Naive B cell (primary cell): ENCODE data around the gene CHRNA7. TPM values are rescaled to one million over a fixed set of nuclear protein-coding genes. Genes with fewer than 3 reads are reported as not detected.
A peak's percentile ranks its signal among the peaks of the same experiment; 100 is the strongest.

Source experiments
- ATAC-seq, 2 donors: fragments of 150-1000 bp; cut with Tn5 transposase; 2 replicates each; pipeline ENCODE4 v1.10.0; 2021; ENCODE audit warnings: low read depth in 2 of 2, mild to moderate bottlenecking in 2 of 2, moderate library complexity in 2 of 2
- DNase-seq: peaks from one replicate; pipeline ENCODE4 v3.0.0; 2022
- H3K27ac Mint-ChIP-seq, 6 donors: one replicate each; pipeline ENCODE4 v1.8.0; 2020 to 2022; ENCODE audit warnings: mild to moderate bottlenecking in 6 of 6, mixed read lengths in 6 of 6, moderate library complexity in 5 of 6, inconsistent platforms in 2 of 6
- H3K27me3 Mint-ChIP-seq, 3 donors: one replicate each; pipeline ENCODE4 v1.8.0; 2021 to 2022; ENCODE audit warnings: mixed read lengths in 3 of 3, mild to moderate bottlenecking in 1 of 3
- H3K36me3 Mint-ChIP-seq, 2 donors: one replicate each; pipeline ENCODE4 v1.8.0; 2020 to 2022; ENCODE audit warnings: mixed read lengths in 2 of 2, inconsistent platforms in 1 of 2, mild to moderate bottlenecking in 1 of 2
- H3K4me1 Mint-ChIP-seq, 3 donors: one replicate each; pipeline ENCODE4 v1.8.0; 2020 to 2022; ENCODE audit warnings: mixed read lengths in 3 of 3, inconsistent platforms in 1 of 3, mild to moderate bottlenecking in 1 of 3, moderate library complexity in 1 of 3
- H3K4me3 Mint-ChIP-seq, 8 donors: one replicate each; pipeline ENCODE4 v1.8.0; 2020 to 2022; ENCODE audit warnings: mild to moderate bottlenecking in 8 of 8, mixed read lengths in 8 of 8, moderate library complexity in 8 of 8, inconsistent platforms in 2 of 8
- H3K9me3 Mint-ChIP-seq, 7 donors: one replicate each; pipeline ENCODE4 v1.8.0; 2020 to 2022; ENCODE audit warnings: mixed read lengths in 7 of 7, mild to moderate bottlenecking in 5 of 7, inconsistent platforms in 2 of 7, moderate library complexity in 1 of 7
- polyA plus RNA-seq, 6 donors: library from polyadenylated mRNA; unstranded; fragments of 300-500 nt; fragmentation: Illumina TruSeq; gene quantifications; one replicate each; pipeline ENCODE4 v1.2.3, GENCODE V29; 2021; ENCODE audit warnings: low read depth in 6 of 6

CHRNA7 gene
- polyA plus RNA-seq, 6 donors from 2014 or later = not detected

DNA sequence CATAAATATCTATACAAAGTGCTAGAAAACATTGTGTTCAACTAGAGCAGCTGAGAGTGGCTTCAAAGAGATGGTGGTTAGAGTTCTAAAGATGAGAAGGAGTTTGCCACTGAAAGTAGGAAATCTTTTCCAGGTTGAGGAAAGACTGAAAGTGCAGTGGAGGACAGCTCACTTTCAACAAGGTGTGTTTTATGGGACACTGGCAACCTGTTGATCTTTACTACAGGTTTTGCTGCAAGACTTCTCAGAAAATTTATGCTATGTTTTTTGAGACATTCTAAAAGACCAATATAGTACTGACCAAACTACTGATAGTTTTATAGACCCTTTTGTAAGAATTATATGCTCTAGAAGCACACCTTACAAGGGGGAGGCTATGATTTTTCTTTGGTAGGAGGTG is 3.8 kb downstream of the CHRNA7 start:
- Mint-ChIP-seq H3K36me3 (no peaks in the 10 kb centered on the region), H3K9me3 (peaks cover 0 to 4% (median 0%) of the 10 kb centered on the region in 7 donors), H3K27me3 (peaks cover 22 to 46% (median 43%) of the 10 kb centered on the region in 3 donors), H3K27ac (no peak overlapping the region), H3K4me1 (peaks cover 6 to 10% (median 8%) of the 10 kb centered on the region in 3 donors), H3K4me3 (no peak overlapping the region)
- DNase-seq = no peak
- ATAC-seq = no peak

DNA sequence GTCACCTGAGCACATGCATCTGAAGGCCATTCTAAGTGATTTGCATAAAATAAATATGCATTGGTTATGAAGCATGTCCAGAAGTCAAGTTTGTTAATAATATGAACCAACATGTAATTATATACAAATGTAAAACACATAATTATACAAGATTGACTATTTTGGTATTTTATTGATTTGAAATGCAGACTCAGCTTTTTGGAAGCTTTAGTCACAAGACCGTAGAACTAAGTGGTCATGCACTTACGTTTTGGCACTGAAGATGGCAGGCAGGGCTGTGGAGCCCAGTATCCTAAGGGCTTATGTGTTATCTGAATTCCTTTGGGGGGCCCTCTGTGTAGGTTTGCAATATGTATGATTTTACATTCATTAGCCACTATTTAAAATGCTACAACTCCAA is 5.0 kb downstream of the CHRNA7 start:
- ATAC-seq (no peak), DNase-seq (no peak)
- H3K4me3 Mint-ChIP-seq = no peak overlapping the region
- H3K27me3 Mint-ChIP-seq = peaks cover 21 to 37% (median 34%) of the 10 kb centered on the region in 3 donors
- H3K36me3 Mint-ChIP-seq = no peaks in the 10 kb centered on the region
- peaks cover 0 to 6% (median 3%) of the 10 kb centered on the region in 3 donors for H3K4me1 Mint-ChIP-seq
- no peak overlapping the region for H3K27ac Mint-ChIP-seq
- peaks cover 0 to 4% (median 0%) of the 10 kb centered on the region in 7 donors for H3K9me3 Mint-ChIP-seq

DNA sequence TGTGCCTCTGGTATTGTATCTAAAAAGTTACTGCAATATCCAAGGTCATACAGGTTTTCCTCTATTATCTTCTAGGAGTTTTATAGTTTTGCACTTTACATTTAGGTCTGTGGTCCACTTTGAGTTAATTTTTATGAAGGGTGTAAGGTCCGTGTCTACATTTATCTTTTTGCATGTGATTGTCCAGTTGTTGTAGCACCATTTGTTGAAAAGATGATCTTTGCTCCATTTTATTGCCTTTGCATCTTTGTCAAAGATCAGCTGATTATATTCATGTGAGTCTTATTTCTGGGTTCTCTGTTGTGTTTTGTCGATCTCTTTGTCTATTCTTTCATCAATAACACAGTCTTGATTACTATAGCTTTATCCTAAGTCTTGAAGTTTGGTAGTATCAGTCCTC is 6.7 kb downstream of the CHRNA7 start:
- ATAC-seq (no peak), DNase-seq (no peak)
- H3K36me3 Mint-ChIP-seq = no peaks in the 10 kb centered on the region
- no peak overlapping the region for H3K4me3 Mint-ChIP-seq
- H3K27me3 Mint-ChIP-seq = peaks cover 17 to 34% (median 21%) of the 10 kb centered on the region in 3 donors
- peaks cover 0 to 8% (median 0%) of the 10 kb centered on the region in 7 donors for H3K9me3 Mint-ChIP-seq
- H3K4me1 Mint-ChIP-seq = no peaks in the 10 kb centered on the region
- H3K27ac Mint-ChIP-seq = no peak overlapping the region

DNA sequence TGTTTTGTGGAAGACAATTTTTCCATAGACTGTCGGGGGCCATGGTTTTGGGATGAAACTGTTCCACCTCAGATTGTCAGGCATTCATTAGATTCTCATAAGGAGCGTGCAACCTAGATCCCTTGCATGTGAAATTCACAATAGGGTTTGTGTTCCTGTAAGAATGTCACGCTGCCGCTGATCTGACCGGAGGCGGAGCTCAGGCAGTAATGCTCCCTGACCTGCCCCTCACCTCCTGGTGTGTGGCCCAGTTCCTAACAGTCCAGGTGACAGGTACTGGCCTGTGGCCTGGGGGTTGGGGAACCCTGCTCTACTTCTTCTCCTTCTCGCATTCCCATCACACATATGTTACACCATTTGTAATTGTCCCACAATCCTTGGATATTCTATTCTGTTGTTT is 11.0 kb downstream of the CHRNA7 start:
- H3K36me3 Mint-ChIP-seq = no peaks in the 10 kb centered on the region
- ATAC-seq (no peak), DNase-seq (no peak)
- peaks cover 0 to 8% (median 0%) of the 10 kb centered on the region in 7 donors for H3K9me3 Mint-ChIP-seq
- peaks cover 8 to 18% (median 16%) of the 10 kb centered on the region in 3 donors for H3K27me3 Mint-ChIP-seq
- no peak overlapping the region for H3K27ac Mint-ChIP-seq
- no peaks in the 10 kb centered on the region for H3K4me1 Mint-ChIP-seq
- no peak overlapping the region for H3K4me3 Mint-ChIP-seq

DNA sequence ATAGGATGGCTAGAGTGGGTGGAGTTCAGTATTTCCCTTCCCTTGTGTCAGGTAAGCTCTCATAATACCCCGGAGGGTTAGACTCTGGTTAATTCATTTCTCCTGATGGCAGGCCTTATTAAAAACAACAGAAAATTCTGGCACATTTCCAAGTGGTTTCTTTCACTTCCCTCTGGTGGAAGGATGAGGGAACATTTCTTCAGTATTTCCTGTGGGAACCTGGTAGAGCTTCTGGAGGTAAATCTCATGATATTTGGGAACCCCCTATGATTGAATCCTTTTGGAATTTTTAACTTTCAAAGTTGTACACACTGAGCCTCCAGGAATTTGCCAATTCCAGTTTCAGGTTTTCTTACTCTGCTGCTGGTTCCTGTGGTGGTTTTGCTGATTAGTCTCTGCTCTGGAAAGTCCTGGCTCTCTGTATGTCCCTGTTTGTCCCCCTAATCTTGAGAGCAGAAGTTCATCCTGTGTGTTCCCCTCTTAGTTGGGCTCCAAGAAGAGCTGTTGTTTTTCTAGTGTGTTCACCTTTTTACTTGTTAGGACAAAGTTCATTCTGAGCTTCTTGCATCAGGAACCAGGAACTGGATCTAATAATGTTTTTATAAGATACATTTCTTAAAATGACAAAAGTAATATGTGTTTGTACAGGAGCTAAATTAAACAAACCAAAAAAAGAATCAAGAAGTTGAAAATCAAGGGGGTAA is 12.1 kb downstream of the CHRNA7 start:
- peaks cover 0 to 4% (median 0%) of the 10 kb centered on the region in 7 donors for H3K9me3 Mint-ChIP-seq
- no peak overlapping the region for H3K4me3 Mint-ChIP-seq
- H3K36me3 Mint-ChIP-seq = no peaks in the 10 kb centered on the region
- H3K27ac Mint-ChIP-seq = peak overlapping the region in 1 of 6 donors; percentile 4
- no peaks in the 10 kb centered on the region for H3K4me1 Mint-ChIP-seq
- ATAC-seq (no peak), DNase-seq (no peak)
- H3K27me3 Mint-ChIP-seq = peaks cover 8 to 11% (median 9%) of the 10 kb centered on the region in 3 donors

DNA sequence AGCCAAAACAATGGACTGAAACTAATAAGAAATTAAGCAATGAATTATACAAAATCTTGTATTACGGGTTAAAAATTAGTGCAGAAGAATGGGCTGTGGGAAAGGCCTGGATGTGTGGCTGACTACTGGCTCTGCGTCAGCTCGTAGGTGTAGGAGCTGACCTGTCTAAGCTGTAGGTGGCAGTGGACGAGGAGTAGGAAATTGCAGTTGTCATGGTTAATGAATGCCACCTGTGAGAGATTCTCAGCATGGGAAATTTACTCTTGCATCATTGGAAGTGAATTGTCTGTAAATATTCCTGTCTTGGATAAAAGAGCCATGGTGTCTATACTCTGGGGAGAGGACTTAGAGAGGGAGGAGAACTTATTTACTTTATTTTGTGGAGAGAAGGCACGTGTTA is 23.4 kb downstream of the CHRNA7 start:
- peaks cover 0 to 9% (median 3%) of the 10 kb centered on the region in 7 donors for H3K9me3 Mint-ChIP-seq
- ATAC-seq = no peak
- H3K36me3 Mint-ChIP-seq = no peaks in the 10 kb centered on the region
- DNase-seq = no peak
- H3K4me1 Mint-ChIP-seq = no peaks in the 10 kb centered on the region
- peaks cover 0 to 17% (median 7%) of the 10 kb centered on the region in 3 donors for H3K27me3 Mint-ChIP-seq
- no peak overlapping the region for H3K4me3 Mint-ChIP-seq
- no peak overlapping the region for H3K27ac Mint-ChIP-seq

DNA sequence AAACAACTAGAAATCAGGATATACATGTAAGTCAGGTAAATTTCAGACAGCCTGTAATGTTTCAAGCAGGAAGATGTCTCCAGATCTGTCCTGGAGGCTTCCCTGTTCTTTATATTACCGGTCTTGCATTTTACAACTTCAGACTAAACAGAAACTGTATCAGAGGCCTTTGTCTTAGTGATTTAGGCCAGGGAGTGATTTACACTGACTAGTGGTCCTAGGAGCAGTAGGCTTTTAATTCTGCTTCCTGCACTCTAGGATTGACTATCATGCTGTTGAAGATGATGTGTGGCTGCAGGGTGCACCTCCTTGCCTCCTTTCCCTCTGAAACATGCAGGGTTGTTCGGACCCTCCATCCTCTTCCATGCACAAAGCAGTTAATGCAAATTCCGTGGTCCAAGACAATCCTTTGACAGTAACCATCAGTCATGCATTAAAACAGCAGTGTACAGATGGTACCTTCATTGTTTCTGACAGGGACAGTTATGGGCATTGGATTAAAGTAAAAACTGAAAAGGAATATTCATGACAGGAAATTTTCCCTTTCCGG is 27.6 kb downstream of the CHRNA7 start:
- no peaks in the 10 kb centered on the region for H3K36me3 Mint-ChIP-seq
- peaks cover 0 to 5% (median 0%) of the 10 kb centered on the region in 7 donors for H3K9me3 Mint-ChIP-seq
- DNase-seq (no peak), ATAC-seq (no peak)
- H3K27ac Mint-ChIP-seq = no peak overlapping the region
- no peaks in the 10 kb centered on the region for H3K4me1 Mint-ChIP-seq
- no peak overlapping the region for H3K4me3 Mint-ChIP-seq
- H3K27me3 Mint-ChIP-seq = peaks cover 9 to 17% (median 10%) of the 10 kb centered on the region in 3 donors

DNA sequence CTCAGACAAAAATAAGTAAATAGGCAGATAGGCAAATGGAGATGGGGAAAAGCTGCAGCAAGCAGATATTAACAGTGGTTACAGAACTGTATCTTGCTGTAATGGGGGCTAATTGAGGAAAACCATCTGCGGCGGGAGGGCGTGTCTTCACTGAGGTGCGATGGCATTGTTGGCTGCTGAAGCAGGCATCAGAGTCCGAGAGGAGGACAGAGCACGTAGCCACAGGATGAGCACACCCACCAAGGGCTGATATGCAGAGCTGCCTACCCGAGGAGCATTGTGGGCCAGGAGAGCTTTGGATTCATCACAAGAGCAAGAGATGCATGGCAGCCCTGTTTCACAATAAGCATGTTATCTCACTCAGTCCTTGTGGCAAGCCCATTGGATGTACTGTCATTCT is 30.4 kb downstream of the CHRNA7 start:
- no peaks in the 10 kb centered on the region for H3K4me1 Mint-ChIP-seq
- peak overlapping the region in 1 of 6 donors; percentile 57 for H3K27ac Mint-ChIP-seq
- H3K4me3 Mint-ChIP-seq = no peak overlapping the region
- peaks cover 10 to 16% (median 13%) of the 10 kb centered on the region in 3 donors for H3K27me3 Mint-ChIP-seq
- peaks cover 0 to 10% (median 4%) of the 10 kb centered on the region in 7 donors for H3K9me3 Mint-ChIP-seq
- ATAC-seq (no peak), DNase-seq (no peak)
- no peaks in the 10 kb centered on the region for H3K36me3 Mint-ChIP-seq

DNA sequence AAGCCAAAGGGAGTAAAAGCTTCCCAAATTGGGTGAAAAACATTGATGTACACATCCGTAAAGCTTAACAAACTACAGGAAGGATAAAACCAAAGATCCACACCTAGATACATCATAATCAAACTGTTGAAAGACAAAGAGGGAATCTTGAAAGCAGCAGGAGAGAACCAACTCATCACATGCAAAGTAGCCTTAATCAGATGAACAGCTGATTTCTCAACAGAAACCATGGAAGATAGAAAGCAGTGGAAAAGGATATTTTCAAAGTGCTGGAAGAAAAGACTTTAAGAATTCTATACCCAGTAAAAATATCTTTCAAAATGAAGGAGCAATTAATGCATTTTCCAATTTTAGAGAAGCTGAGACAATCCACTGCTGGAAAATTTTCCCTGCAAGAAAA is 36.8 kb downstream of the CHRNA7 start:
- no peak overlapping the region for H3K4me3 Mint-ChIP-seq
- peaks cover 0 to 7% (median 4%) of the 10 kb centered on the region in 3 donors for H3K27me3 Mint-ChIP-seq
- no peak for DNase-seq
- no peaks in the 10 kb centered on the region for H3K4me1 Mint-ChIP-seq
- peaks cover 0 to 14% of the 10 kb centered on the region in 2 donors for H3K36me3 Mint-ChIP-seq
- peaks cover 15 to 62% (median 31%) of the 10 kb centered on the region in 7 donors for H3K9me3 Mint-ChIP-seq
- ATAC-seq = no peak
- no peak overlapping the region for H3K27ac Mint-ChIP-seq

DNA sequence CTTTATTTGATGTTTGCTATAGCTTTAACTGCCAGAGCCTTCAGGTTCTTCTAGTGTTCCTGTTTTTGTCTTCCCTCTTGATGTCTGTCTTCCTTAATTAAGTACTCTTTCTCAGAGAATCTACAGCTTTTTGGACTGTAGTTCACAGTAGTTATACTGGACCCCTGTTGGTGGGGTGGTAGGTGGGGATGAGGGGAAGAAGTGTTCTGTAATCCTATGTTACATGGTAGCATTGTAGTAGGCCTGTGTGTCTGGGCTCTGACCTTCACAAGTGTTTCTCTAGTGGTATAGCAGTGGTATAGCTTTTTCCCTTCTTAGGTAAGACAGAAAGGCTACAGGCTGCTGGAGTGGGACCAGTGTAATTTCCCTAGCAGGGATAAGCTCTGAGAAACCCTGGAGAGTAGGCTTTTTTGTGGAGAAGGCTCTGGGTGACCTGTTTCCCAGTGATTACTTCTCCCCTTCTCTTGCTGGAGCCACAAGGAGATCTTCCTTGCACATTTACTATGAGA is 59.6 kb downstream of the CHRNA7 start:
- ATAC-seq (no peak), DNase-seq (no peak)
- H3K36me3 Mint-ChIP-seq = peaks cover 0 to 4% of the 10 kb centered on the region in 2 donors
- peaks cover 0 to 19% (median 4%) of the 10 kb centered on the region in 3 donors for H3K27me3 Mint-ChIP-seq
- peak overlapping the region in 1 of 6 donors; percentile 3 for H3K27ac Mint-ChIP-seq
- peaks cover 0 to 28% (median 5%) of the 10 kb centered on the region in 7 donors for H3K9me3 Mint-ChIP-seq
- H3K4me1 Mint-ChIP-seq = no peaks in the 10 kb centered on the region
- H3K4me3 Mint-ChIP-seq = no peak overlapping the region

DNA sequence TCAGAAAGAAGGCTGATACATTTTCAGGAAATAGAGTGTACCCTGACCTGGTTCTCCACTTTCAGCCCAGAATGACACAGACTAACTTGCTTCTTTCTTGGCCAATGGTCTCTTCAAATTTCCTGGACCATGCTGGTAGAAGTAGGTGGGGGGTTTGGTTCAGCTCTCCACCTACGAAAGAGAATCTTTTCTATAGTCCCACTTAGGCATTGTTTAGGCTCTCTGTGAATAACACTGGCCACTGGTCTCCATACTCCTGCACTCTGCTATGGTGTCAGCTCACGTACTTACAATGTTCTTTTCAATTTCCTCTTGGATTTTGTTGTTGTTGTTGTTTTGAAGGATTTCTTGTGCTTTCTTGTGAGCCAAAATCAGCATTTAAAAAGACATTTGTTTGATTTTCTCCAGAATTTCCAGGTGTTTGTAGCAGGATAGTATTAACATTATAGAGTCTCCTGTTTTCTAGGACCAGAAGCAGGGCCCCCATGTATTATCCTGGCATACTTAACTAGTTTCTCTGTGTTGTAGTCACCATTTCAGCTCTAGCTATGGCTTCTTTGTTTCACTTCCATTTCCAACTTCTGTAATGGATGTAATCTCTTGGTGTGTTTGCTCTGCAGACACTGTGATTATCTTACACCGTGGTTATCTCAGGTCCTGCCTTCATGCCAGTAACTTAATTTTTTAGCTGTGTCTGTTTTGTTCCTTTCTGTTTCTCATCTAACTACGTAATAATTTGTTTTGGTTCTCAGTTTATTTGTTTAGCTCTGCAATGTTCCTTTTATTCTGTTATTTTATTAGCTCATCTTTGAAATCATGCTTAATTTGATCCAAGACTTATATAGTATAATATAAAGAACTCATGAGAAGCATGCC is 61.4 kb downstream of the CHRNA7 start:
- Mint-ChIP-seq H3K9me3 (peaks cover 0 to 23% (median 4%) of the 10 kb centered on the region in 7 donors), H3K27ac (no peak overlapping the region), H3K27me3 (peaks cover 0 to 24% (median 6%) of the 10 kb centered on the region in 3 donors), H3K4me3 (no peak overlapping the region), H3K36me3 (peaks cover 0 to 4% of the 10 kb centered on the region in 2 donors), H3K4me1 (no peaks in the 10 kb centered on the region)
- no peak for DNase-seq
- no peak for ATAC-seq

DNA sequence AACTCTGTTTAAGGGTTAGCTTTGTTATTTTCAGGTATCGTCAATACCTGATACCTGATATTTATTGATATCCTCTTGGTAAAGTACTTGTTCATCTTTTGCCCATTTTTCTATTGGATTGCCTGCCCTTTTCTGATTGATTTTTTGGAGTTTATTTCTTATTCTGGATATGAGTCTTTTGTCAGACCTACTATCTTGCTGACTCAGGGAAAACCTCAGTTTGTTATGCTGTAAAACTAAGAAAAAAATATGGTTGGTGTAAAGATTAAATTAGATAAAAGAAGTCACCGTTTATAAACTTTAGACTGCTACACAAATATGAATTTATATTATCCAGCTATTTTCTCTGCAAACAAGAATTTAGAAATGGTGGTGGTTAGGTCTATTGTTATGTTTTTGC is 65.9 kb downstream of the CHRNA7 start:
- no peak for DNase-seq
- H3K4me1 Mint-ChIP-seq = no peaks in the 10 kb centered on the region
- ATAC-seq = no peak
- no peaks in the 10 kb centered on the region for H3K36me3 Mint-ChIP-seq
- no peak overlapping the region for H3K4me3 Mint-ChIP-seq
- H3K27me3 Mint-ChIP-seq = peaks cover 0 to 40% (median 13%) of the 10 kb centered on the region in 3 donors
- peaks cover 0 to 6% (median 0%) of the 10 kb centered on the region in 7 donors for H3K9me3 Mint-ChIP-seq
- no peak overlapping the region for H3K27ac Mint-ChIP-seq

DNA sequence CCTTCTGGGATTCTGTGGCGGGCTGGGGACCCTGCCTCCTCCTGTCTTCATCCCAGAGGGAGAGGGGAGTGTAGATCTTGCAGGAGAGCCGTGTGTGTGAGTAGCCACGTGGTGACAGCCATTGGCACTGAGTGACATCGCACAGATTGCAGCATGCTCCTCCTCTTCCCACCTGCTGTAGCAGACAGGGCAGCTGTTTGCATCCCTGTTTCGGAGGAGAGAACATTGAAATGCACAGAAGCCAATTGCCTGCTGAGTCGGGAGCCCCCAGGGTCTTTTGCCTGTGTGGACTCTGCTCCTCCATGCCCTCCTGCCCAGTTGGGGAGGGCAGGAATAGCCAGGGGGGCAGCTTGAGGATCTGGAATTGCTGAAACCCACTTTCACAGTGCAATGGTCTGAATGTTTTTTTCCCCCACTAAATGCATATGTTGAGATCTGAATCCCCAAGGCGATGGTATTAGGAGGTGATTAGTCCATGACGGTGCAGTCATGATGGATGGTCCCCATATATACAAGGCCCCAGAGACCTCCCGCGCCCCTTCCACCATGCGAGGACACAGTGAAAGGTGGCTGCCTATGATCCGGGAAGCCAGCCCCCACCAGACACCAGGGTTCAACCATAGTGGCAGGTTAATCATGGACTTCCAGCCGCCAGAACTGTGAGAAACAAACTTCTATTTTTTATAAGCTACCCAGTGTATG is 66.8 kb downstream of the CHRNA7 start:
- Mint-ChIP-seq H3K36me3 (no peaks in the 10 kb centered on the region), H3K27ac (no peak overlapping the region), H3K27me3 (peaks cover 0 to 33% (median 13%) of the 10 kb centered on the region in 3 donors), H3K4me1 (no peaks in the 10 kb centered on the region), H3K4me3 (no peak overlapping the region), H3K9me3 (peaks cover 0 to 5% (median 0%) of the 10 kb centered on the region in 7 donors)
- DNase-seq (no peak), ATAC-seq (no peak)
